NCI-H2081 treated with DMSO at 0.1 percent for 48 hours (cell line): ENCODE data around the gene UGT3A2.
"Not testable (repeated sequence)": the region's sequence is repeated elsewhere in the genome, so short reads cannot be mapped to it uniquely, and the experiment has no call there.

Experiments used
- DNase-seq: peaks from one replicate; lab custom pipeline; 2025; lab: John Stamatoyannopoulos, UW

The UGT3A2 gene

DNA sequence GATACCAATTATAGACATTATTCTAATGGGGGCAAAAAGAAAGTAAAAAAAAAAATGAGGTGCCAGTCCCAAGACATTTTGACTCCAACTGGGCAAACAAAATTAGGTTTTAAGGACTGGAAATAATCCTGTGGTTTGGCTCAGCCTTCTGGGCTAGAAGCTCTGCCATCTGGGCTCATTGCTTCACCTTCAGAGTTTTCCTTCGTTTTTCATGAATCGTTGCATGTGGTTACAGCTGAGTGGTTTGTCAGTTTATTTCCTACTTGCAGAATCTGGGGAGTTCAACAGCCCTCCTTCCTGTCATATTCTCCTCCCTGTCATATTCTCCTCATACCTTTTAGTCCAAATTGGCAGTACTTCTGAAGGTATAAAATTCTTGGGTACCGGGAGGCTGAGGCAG lies 12.0 kb downstream of the UGT3A2 start:
- no peak for DNase-seq

DNA sequence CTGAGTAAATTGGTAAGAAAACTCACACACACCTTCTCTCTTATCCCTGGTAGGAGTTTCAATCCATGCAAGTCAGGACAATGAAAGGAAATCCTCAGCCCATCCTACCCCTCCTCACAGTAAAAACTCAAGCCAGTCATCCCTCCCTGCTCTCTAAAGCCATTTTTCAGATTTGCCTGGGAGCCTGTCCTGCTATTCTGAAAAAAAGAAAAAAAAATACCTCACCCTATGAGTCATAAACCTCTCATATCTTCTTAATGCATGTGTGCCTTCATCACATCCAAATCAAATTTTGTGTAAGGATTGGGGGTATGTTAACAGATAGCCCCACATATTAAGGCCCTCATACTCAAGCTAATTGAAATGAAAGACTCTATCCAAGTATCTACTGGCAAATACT lies 14.1 kb downstream of the UGT3A2 start:
- DNase-seq, result no peak

DNA sequence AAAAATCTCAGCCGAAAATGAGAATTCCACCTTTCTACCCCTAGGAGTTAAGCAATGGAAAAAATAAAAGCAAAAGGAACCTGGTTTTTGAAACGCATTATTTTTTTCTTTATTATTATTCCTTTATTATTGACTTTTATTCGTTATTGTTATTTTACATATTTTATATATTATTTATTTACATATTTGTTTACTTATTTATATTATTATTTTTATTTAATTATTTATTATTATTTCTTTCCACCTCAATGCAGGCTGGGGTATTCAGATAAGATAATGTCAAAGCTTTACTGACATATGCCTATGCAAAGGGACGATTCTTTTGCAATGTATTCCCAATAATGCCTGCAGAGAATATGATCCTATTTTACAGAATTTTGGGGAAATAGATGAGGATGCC lies 16.7 kb downstream of the UGT3A2 start:
- DNase-seq, result no peak

DNA sequence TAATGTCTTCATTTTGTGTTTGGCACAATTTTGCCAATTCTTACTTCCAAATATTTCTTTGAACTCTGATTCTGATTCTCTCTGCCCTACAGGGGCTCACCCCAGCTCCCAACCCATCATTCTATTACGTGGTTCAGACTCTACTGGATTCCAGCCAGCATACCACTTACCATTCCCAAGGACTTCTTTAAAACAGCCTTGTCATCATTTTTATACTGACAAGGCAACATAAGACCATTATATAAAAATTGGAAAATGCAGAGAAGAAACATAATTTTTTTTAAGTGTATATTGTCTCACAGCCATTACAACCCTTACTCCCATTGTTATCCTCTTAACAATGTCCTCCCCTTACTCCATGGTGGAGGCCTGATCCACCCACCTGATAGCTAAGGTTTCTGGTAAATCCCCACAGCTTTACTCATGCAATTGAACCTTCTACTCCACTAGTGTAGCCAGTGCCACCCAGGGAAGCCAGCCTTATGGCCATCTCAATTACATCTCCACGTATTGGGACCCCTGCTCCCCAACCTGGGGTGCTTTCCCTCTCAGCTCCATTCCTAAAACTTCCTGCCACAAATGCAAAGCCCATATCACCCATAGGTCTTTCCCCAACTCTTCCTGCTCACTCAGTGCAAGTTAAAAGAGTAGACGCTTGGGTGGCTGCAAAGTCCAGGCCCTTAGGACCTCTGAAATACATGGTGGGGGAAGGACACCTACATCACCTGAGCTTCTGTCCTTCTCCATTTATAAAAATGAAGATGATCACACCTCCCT lies 19.1 kb downstream of the UGT3A2 start:
- no peak for DNase-seq

DNA sequence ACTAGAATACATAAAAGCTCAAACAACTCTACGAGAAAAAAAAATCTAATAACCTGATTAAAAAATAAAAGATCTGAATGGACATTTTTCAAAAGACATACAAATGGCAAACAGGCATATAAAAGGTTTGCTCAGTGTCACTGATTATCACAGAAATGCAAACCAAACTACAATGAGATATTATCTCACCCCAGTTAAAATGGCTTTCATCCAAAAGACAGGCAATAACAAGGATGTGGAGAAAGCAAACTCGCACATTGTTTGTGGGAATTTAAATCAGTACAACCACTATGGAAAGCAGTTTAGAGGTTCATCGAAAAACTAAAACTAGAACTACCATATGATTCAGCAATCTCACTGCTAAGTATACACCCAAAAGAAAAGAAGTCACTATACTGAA lies 20.8 kb downstream of the UGT3A2 start:
- DNase-seq, result no peak

DNA sequence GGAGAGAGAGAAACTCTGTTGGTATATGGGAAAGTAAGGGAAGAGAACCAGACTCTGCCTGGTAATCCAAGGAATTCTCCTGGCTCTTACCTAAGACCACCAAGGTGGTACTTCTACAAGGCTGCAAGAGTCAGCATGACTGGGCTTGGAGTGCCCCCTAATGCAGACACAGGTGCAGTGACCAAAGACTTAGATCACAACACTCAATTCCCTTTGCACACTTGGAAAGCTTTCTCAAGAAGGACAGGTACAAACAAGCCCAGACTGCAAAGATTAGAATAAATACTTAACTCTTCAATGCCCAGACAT lies 25.2 kb downstream of the UGT3A2 start:
- no peak for DNase-seq

DNA sequence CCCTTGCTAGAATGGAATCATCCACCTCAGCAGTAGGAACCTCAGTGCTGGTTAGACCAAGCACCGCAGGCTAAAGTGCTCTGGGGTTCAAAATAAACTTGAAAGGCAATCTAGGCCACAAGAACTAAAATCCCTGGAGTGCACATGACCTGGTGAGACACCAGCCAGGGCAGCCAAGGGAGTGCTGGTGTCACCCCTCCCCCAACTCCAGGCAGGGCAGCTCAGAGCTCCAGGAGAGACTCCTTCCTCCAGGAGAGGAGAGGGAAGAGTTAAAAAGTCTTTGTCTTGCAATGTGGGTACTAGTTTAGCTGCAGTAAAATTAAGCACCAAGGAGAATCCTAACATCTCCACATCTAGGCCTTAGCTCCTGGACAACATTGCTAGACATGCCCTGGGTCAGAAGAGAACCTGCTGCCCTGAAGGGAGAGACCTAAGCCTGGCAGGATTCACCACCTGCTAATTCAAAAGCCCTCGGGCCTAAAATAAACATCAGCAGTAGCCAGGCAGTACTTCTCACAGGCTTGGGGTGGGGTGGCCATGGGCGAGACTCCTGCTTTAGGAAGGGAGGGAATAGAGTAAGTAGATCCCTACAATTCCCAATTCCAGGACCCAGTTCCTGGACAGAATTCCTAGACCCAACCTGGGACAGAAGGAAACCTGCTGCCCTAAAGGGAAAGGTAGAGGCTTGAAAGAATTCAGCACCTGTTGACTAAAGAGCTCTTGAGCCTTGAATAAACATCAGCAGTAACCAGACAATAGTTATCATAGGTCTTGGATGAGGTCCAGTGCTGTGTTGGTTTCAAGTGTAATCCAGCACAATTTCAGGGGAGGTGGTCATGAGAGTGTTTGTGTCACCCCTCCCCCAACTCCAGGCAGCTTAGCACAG lies 25.8 kb downstream of the UGT3A2 start:
- DNase-seq, result no peak

DNA sequence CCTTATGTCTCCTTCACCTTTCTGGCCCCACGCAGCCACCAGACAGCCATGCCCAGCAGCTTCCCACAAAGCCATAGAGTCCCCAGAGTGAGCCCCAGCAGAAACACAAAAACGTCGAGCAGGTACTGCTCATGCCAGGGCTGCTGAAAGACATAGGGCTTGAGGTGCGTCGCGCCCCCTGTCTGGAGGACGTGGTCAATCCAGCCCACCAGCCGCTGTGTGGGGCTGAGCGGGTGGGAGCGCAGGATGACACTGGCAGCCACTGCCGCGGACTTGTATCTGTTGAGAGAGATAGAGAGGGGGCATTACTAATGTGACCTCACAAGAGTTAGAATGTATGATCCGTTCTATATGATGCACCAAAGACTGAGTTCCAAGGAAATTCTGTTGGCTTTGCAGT lies 31.0 kb downstream of the UGT3A2 start:
- DNase-seq, result no peak

DNA sequence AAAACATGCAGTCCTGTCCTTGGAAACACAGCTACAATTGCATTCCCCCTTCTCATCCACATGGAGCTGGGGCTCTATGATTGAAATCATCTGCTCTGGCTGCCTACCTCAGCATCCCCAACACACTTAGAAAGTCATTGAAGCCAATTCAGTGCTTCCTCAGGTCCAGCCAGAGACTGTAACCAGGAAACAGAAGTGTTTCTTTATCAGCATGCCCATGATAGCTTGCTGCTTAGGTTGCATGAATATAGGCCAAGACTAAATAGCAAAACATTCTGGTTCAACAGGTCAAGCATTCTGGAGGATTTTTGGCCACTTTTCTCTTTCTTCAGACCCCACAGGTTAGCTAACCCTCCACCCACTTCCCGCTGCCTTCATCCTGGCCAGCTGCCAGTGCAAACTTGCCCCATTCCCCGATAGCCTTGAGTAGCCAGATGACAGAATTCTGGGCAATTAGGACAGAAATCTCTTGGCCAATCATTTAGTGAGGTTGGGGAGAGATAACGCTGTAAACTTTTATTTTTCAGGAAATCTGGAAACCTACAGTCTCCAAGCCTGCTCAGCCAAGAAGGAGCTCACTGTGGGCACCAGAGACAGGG lies 32.0 kb downstream of the UGT3A2 start:
- not testable (repeated sequence) for DNase-seq

DNA sequence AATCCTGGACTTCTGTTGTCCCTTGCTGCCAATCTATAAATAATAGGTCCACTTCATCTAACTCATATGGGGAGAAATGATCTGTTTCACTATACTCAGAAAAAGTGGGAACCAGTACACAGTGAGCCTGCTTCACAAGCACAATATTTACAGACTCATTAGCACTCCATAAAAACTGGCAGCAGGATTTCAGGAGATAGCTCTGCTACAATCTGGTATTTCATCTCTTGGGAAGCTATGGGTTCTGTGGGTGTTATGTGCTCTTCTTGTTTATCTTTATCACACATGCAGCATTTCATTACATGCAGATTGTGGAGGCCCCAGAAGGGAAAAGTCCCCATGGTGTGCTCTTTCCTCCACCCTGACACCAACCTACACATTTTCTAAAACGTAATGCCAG lies 33.2 kb downstream of the UGT3A2 start:
- DNase-seq, result no peak

DNA sequence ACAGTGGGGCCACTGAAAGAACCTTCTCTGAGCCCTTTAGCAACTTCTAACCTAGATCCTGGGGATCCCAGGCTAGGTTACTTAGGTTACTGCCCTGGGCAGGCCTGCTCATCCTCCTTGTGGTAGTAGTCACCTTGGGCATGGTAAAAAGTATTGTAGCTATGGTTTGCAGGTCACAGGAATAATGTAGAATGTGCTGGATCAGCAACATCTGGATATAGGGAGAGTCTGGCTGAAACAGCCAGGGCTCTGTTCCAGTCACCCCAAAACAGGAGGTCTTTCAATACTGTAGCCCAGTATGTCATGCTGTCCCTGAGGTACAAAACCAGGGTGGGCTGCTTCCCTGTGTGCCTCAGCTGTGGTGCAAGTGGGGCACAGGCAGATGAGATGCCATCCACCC lies 33.6 kb downstream of the UGT3A2 start:
- no peak for DNase-seq

DNA sequence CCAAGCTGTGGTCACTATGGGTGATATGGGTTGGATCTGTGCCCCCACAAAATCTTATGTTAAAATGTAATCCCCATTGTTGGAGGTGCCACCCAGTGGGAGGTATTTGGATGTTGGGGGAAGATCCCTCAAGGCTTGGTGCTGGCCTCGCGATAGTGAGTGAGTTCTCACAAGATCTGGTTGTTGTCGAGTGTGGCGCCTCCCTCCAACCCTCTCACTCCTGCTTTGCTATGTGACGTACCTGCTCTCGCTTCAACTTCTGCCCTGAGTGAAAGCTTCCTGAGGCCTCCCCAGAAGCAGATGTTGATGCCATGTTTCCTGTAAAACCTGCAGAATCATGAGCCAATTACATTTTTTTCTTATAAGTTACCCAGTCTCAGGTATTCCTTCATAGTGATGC lies 35.5 kb downstream of the UGT3A2 start:
- DNase-seq, result no peak

DNA sequence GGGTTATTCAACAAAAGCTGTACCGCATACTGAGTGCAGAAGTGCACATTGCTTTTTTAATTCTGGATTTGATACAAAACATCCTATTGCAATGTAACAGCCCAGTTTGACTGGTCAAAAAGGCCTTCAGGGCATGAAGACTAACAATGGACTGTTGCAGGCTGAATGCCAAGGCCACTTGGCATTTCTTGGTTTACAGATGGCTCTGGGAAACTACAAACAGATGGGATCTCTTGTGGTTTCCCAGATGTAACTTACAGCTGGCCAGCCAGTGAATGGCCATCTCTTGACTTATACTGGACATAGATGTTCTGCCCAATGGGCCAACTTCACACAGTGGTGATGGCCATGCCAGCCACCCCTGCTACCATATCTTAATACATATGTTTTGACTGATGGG lies 36.8 kb downstream of the UGT3A2 start:
- DNase-seq, result no peak

DNA sequence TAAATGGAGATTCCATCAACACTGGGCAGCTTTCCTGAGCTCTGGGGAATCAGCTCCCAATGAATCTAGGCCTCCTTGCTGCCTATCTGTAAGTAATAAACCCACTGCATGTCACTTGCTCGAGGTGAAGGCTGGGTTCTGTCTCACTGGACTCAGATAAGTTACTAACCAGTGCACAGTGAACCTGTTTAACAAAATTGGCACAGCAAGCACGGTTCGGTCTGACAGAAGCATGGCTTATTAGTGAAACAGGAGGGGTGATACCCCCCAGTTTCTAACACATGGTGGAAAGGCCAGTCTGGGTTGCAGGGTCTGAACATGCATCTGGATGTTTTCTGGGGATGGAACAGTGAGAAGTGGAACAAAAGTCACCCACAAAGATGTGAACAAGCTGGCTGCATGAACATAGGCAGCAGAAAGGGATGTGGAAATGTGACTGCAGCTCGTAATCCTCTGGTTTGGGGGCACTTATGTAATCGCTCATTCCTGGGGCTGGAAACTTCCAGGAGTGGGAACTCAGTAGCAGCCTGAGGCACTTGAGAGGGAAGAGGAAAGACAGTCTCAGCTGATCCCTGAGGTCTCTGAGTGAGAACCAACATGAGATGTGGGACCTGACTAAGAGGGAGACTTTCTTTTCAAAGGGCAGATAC lies 37.7 kb downstream of the UGT3A2 start:
- DNase-seq, result no peak

DNA sequence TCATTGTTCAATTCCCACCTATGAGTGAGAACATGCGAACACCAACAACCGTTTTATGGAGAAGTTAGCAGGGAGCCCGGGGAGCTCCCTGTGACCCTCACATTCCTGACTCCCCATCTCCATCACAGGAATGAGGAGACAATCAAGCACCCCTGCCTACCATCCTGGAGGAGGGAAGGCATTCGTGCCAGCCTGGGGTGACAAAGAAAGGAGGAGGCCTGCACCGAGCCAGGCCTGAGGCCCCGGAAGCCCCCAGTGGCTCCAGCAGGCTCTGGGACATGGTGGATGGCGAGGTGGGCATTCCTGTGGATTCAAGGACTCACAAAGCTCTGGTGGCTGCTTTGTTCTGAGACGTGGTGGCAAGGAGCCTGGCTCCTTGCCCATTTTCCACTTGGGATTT lies 39.0 kb downstream of the UGT3A2 start:
- no peak for DNase-seq

DNA sequence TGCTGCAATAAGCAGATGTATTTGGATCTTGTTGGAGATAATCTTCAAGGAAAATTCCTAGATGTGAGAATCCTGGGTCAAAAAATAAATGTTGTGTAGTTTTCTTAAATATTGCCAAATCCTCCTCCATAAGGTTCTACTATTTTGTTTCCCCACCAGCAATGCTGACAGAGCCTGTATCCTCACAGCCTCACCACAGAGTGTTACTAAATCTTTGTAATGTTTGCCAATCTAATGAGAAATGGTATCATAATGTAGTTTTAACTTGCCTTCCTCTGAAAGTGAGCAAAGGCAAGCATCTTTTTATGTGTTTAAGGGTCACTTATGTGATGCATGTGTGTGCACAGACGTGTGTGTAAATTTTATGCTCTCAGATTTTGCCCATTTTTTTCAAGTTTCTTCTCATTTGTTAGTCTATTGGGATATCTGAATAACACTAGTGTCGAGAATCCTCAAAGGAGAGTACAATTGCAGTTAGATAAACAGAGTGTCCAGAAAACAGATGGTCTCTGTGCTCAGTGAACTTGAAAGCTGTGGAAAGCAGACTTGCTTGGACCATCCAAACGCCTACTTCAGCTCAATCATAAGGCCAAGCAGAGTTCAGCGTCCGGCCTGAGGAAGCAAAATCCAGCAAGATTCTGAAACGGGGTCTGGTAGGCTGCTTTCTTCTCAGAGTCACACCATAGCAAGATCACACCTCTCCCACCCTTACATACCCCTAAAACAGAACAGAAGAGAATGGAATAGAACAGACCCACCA lies 39.8 kb downstream of the UGT3A2 start:
- no peak for DNase-seq

DNA sequence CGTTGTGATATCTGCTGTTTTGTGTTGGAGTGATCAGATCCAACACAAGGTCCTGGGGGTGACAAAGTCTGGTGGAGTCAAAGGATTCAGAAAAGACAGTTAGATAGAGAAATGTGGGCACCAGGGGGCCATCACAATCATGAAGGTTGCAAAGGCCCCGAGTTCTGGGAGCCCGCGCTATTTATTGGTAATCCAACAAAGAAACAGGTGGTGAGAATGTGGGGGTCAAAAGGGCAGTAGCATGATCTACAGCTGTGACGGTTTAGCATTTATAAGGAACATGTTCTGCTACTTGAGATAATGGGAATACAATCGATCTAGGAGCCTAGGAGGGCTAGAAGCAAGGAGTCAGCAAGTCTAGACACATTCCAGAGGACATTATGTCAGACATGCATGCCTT lies 44.4 kb downstream of the UGT3A2 start:
- DNase-seq, result not testable (repeated sequence)

DNA sequence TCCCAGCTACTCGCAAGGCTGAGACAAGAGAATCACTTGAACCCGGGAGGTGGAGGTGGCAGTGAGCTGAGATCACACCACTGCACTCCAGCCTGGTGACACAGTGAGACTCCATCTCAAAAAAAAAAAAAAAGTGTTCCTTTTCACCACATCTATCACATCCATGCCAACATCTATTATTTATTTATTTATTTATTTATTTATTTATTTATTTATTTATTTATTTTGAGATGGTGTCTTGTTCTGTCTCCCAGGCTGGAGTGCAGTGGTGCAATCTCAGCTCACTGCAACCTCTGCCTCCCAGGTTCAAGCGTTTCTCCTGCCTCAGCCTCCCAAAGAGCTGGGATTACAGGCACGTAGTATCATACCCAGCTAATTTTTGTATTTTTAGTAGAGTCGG lies 47.1 kb downstream of the UGT3A2 start:
- DNase-seq, result not testable (repeated sequence)

DNA sequence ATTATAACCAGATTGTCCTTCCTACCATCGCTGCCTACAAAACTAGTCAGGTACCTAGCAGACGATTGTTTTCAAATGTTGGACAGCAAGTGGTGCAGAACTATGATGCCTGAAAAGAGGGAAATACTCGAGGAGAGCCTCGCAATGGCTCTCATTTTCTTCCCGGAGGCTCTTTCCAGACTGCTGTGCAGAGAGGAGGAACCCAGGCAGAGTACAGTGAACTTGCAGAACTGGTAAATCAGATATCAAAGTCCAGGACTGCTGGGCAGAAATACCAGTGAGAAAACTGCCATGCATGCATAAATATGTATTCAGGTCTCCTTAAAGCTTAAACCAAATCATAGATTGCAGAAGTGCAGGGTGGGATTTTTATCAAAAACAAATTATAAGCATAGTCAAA lies 49.1 kb downstream of the UGT3A2 start:
- no peak for DNase-seq

DNA sequence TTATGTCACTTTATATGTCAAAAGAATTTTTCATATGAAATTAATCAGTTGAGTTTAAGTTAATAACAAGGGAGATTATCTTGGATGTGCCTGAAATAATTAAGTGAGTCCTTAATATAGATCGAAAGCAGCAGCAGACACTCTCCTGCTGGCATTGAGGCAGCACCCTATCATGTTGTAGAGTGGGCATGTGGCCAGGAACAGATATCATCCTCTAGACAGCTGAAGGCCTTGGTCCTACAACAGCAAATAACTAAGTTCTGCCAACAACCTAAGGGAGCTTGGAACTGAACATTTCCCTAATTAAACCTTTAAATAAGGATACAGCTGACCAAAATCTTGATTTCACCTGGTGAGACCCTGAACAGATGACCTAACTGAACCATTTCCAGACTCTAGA lies 49.7 kb downstream of the UGT3A2 start:
- DNase-seq, result no peak

DNA sequence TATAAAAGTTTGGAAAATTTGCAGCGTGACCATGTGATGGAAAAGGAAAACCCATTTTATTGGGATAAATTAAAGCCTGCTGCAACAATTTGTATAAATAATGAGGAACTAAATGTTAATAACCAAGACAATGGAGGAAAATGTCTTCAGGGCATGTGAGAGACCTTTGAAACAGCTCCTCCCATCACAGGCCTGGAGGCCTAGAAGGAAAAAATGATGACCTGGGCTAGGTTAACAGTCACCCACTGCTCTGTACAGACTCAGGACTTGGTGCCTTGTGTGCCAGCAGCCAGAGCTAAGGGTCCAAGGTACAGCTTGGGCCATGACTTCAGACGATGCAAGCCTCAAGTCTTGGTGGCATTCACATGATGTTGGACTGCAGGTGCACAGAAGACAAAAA lies 53.5 kb downstream of the UGT3A2 start:
- no peak for DNase-seq

DNA sequence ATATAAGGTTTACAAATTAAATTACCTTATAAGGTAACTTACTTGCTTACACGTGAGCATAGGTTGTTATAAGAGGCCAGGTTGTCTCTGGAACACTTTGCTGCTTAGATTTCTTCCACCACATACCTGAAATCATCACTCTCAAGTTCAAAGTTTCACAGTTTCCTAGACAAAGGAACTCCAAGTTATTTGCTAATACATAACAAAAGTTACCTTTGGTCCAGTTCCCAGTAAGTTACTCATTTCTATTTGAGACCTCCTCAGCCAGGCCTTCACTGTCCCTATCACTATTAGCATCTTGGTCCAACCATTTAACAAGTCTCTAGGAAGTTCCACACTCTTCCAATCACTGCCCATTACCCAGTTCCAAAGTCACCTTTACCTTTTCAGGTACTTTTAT lies 57.0 kb downstream of the UGT3A2 start:
- no peak for DNase-seq
